Calu3 (cell line): Measurements from ENCODE around the gene SYNE3. TPM values are rescaled to one million over a fixed set of nuclear protein-coding genes. Genes with fewer than 3 reads are reported as not detected.

ENCODE experiments used
- BruUV-seq: library from RNA; stranded (reverse); fragments of 400-500 nt; replicated peaks from 2 replicates; lab custom pipeline; 2021; lab: Mats Ljungman, UMichigan
- CTCF ChIA-PET: fragments of 300-600 bp; sonication (Branson Sonifier 250); formaldehyde crosslinking; loops from one replicate; lab custom pipeline; 2022; ENCODE audit warnings: antibody characterized with exemption; lab: Charles Lee
- DNase-seq: peaks from one replicate; pipeline ENCODE4 v3.0.0; 2022
- H3K27ac Mint-ChIP-seq: one replicate; pipeline ENCODE4 v1.8.0; 2022; ENCODE audit warnings: mixed read lengths; ENCODE audit not compliant: unreplicated experiment
- H3K27me3 Mint-ChIP-seq: one replicate; pipeline ENCODE4 v1.8.0; 2022; ENCODE audit warnings: mixed read lengths; ENCODE audit not compliant: unreplicated experiment
- H3K36me3 Mint-ChIP-seq: one replicate; pipeline ENCODE4 v1.8.0; 2022; ENCODE audit warnings: mild to moderate bottlenecking, moderate library complexity, mixed read lengths; ENCODE audit not compliant: insufficient read depth, unreplicated experiment
- H3K4me1 Mint-ChIP-seq: one replicate; pipeline ENCODE4 v1.8.0; 2022; ENCODE audit warnings: mild to moderate bottlenecking, low read depth, mixed read lengths; ENCODE audit not compliant: unreplicated experiment
- H3K4me3 Mint-ChIP-seq: one replicate; pipeline ENCODE4 v1.8.0; 2022; ENCODE audit warnings: mild to moderate bottlenecking, low read depth, moderate library complexity, mixed read lengths; ENCODE audit not compliant: unreplicated experiment
- H3K9me3 Mint-ChIP-seq: one replicate; pipeline ENCODE4 v1.8.0; 2022; ENCODE audit warnings: low read depth, mixed read lengths; ENCODE audit not compliant: unreplicated experiment
- CTCF ChIP-seq: fragments of 200-600 bp; IDR thresholded peaks from one replicate; pipeline ENCODE4 v1.8.0; 2022; ENCODE audit warnings: antibody characterized with exemption; ENCODE audit not compliant: unreplicated experiment
- intact Hi-C: fragments of 100-400 bp; cut with micrococcal nuclease; formaldehyde crosslinking; loops from one replicate; pipeline ENCODE4 v1.10.0; 2022; ENCODE audit not compliant: unreplicated experiment
- total RNA-seq: library from RNA; stranded (reverse); gene quantifications from 2 replicates; pipeline ENCODE4 v1.2.3, GENCODE V29; 2022

The SYNE3 gene
- total RNA-seq, 1 experiment from 2014 or later = 0.97 TPM

- CTCF ChIA-PET = no interaction called here
- no peak overlapping the region for H3K4me3 Mint-ChIP-seq
- no TSS peak for BruUV-seq
- no peaks in the 10 kb centered on the region for H3K9me3 Mint-ChIP-seq
- no peak for DNase-seq
- no peak for TF ChIP-seq CTCF
- peaks cover 10% of the 10 kb centered on the region for H3K4me1 Mint-ChIP-seq
- H3K27me3 Mint-ChIP-seq = no peaks in the 10 kb centered on the region
- H3K36me3 Mint-ChIP-seq = no peaks in the 10 kb centered on the region
- intact Hi-C loops = no loop called here
- H3K27ac Mint-ChIP-seq = no peak overlapping the region
Measured at GRCh38 chr14:95467232-95467631, 49.2 kb downstream of the SYNE3 start.

Other genes with a start within 250 kb of the SYNE3 start
- 104 and 111 TPM in 2 replicates for gene CLMN, start 196.7 kb downstream of the SYNE3 start, total RNA-seq
- 54.8 and 58.0 TPM in 2 replicates for gene GLRX5, start 18.4 kb upstream of the SYNE3 start, total RNA-seq
- gene TCL1B, start 169.8 kb upstream of the SYNE3 start, total RNA-seq = not detected in 2 replicates
- gene TCL1A, start 197.5 kb upstream of the SYNE3 start, total RNA-seq = not detected in 2 replicates